GM12873 (cell line): Measurements from ENCODE around the gene INO80D.

Source experiments
- TF ChIP-seq, protein P1 (sequence below): IDR thresholded peaks from 2 replicates; pipeline ENCODE4 v1.5.1; 2012; ENCODE audit warnings: low read depth, mild to moderate bottlenecking, moderate library complexity, low read length, control low read depth; ENCODE audit not compliant: insufficient read depth; ENCODE audit errors: missing control alignments

Gene INO80D

DNA sequence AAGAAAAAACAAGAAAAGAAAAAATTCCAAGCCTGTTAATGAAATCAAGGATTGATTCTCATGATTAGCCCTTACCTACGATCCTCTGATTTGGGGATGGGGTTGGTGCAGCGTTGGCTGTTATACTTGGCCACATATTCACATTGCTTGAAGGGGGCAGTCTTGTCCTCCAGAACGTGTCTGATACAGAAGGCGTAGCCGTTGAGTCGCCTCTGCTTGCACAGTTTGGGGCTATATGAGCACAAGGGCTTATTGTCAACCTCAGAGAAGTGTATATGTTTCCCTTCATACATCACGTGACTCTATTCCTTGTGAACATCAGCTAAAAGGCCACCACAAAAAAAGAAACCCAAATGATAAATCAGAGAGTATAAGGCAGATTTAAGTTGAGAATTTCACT lies 23.2 kb downstream of the INO80D start:
- TF ChIP-seq, protein P1, sequence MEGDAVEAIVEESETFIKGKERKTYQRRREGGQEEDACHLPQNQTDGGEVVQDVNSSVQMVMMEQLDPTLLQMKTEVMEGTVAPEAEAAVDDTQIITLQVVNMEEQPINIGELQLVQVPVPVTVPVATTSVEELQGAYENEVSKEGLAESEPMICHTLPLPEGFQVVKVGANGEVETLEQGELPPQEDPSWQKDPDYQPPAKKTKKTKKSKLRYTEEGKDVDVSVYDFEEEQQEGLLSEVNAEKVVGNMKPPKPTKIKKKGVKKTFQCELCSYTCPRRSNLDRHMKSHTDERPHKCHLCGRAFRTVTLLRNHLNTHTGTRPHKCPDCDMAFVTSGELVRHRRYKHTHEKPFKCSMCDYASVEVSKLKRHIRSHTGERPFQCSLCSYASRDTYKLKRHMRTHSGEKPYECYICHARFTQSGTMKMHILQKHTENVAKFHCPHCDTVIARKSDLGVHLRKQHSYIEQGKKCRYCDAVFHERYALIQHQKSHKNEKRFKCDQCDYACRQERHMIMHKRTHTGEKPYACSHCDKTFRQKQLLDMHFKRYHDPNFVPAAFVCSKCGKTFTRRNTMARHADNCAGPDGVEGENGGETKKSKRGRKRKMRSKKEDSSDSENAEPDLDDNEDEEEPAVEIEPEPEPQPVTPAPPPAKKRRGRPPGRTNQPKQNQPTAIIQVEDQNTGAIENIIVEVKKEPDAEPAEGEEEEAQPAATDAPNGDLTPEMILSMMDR = no peak

DNA sequence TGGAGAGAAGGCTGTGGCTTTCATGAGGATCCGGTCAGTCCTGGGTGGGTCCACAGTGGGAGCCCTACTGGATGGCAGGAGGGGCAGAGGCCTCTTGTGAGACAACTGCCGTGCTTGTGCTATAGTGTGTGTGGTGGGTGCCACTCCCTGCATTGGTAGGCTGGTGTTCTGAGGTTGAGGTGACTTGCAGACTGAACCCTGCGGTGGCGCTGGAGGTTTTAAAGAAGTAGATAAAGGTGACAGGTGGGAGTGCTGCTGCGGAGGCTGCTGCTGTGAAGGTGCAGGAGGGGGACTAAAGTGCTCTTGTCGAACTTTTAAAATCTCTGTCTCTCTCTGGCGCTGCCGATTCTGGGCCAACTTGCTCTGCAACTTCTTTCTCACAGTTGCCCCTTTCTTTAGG lies 29.7 kb downstream of the INO80D start:
- TF ChIP-seq, protein P1 = no peak

DNA sequence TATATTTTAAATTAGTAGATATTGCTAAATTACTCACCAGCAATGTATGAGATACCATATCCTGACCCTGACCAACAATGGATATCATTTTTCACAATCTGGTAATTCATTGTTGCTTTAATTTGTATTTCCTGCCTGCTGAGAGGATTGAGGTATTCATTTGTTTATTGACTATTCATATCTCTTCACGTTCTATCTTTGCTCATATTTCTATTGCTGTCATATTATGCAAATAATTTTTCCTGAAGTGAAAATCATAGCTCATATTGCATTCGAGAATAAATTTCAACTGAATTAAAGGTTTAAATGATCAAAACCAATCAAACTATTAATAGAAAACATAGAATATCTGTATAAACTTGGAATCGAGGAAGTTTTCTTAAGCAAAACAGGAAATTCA lies 31.0 kb downstream of the INO80D start:
- TF ChIP-seq, protein P1 = no peak

DNA sequence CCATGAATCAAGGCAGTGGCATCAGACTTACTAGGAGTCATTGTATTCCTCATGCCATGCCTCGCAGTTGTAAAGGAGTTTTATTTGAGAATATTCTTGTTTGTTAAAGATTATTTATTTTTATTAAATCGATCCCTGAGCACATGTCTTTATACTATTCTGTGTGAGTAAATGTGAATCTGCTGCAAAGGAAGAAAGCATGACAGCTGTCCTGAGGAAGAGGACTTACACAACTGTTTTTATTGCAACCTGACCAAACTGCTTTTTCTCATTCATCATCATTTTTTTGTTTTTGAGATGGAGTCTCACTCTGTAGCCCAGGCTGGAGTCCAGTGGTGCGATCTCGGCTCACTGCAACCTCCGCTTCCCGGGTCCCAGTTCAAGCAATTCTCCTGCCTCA lies 34.1 kb downstream of the INO80D start:
- TF ChIP-seq, protein P1 = no peak

DNA sequence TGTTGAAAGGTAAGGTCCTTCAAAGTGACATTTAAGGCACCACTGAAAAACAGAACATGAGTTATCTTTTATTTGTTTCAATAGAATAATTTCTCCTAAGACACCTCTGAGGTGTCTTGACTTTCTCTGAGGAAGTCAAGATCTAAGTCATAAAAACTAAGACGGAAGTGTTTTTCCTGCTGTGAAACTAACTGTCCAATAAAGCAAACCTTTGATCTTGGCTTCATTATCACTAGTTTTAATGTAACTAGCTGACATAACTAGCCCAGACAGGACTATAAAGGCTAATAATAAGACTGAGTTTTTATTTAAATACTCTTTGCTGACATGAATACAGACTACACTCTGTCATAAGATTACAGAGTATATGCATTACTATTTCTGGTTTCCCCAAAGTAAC lies 36.6 kb downstream of the INO80D start:
- TF ChIP-seq, protein P1 = no peak

DNA sequence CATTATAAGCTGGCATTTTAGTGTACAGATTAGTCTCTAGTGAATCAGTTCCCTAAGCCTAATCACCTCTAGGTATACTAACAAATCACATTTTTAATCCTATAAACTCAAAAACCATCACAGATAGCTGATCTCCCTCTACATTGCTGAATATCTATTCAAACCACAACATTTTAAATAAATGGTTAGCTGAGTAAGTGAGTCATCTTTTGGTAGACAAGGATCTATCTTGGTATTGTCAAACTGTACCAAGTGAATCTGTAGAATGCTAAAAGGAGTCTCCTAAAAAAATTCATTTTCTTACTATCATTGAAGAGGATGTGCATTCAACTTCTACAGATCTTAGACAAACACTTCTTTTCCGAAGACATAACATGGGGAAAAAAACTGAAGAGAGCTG lies 40.7 kb downstream of the INO80D start:
- TF ChIP-seq, protein P1 = no peak

DNA sequence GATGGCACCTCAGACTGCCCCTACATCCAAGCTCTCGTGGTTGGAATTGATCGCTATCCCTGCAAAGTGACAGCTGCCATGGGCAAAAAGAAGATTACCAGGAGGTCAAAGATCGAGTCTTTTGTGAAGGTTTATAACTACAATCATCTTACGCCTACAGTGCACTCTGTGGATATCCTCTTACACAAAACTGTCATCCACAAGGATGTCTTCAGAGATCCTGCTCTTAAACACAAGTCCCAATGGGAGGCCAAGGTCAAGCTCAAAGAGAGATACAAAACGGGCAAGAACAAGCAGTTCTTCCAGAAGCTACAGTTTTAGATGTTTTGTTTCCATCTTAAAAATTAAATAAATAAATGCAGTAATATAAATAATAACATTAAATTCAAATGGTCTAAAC lies 45.4 kb downstream of the INO80D start:
- TF ChIP-seq, protein P1 = no peak
